GM23338 (cell line): ENCODE data around the gene OLA1. TPM values are rescaled to one million over a fixed set of nuclear protein-coding genes. Genes with fewer than 3 reads are reported as not detected.

Experiments
- ATAC-seq: fragments of 200-7000 bp; cut with Tn5 transposase; 3 replicates; pipeline ENCODE4 v1.9.1; 2020
- DNase-seq: peaks from one replicate; pipeline ENCODE4 v3.0.0-alpha.2; 2015; ENCODE audit warnings: low spot score
- H2AFZ ChIP-seq: fragments of 200-600 bp; sonication (generic); 2 replicates; pipeline ENCODE4 v1.8.0; 2016; ENCODE audit warnings: antibody characterized with exemption, mild to moderate bottlenecking, moderate library complexity
- H3F3A ChIP-seq: fragments of 200-600 bp; sonication (generic); replicated peaks from 2 replicates; pipeline ENCODE4 v1.8.0; 2017; ENCODE audit warnings: antibody characterized with exemption, mixed run types, low read depth
- H3K27ac ChIP-seq: fragments of 200-600 bp; sonication (generic); 2 replicates; pipeline ENCODE4 v1.6.1; 2016; ENCODE audit warnings: low read depth
- H3K27me3 ChIP-seq: fragments of 200-600 bp; sonication (generic); 2 replicates; pipeline ENCODE4 v1.8.0; 2016; ENCODE audit warnings: mild to moderate bottlenecking, mixed run types, moderate library complexity; ENCODE audit not compliant: insufficient read depth
- H3K36me3 ChIP-seq: fragments of 200-600 bp; sonication (generic); 2 replicates; pipeline ENCODE4 v1.8.0; 2016; ENCODE audit warnings: mild to moderate bottlenecking; ENCODE audit not compliant: insufficient read depth
- H3K4me1 ChIP-seq: fragments of 200-600 bp; sonication (generic); 2 replicates; pipeline ENCODE4 v1.8.0; 2016; ENCODE audit warnings: mild to moderate bottlenecking, moderate library complexity; ENCODE audit not compliant: insufficient read depth
- H3K4me2 ChIP-seq: fragments of 200-600 bp; sonication (generic); 2 replicates; pipeline ENCODE4 v1.7.1; 2017; ENCODE audit warnings: mixed run types
- H3K4me3 ChIP-seq: fragments of 200-600 bp; sonication (generic); 2 replicates; pipeline ENCODE4 v1.6.1; 2016; ENCODE audit warnings: mixed run types
- H3K79me2 ChIP-seq: fragments of 200-600 bp; sonication (generic); replicated peaks from 2 replicates; pipeline ENCODE4 v1.8.0; 2017; ENCODE audit warnings: mild to moderate bottlenecking; ENCODE audit not compliant: insufficient read depth
- H3K9me2 ChIP-seq: fragments of 200-600 bp; sonication (generic); 2 replicates; pipeline ENCODE4 v1.8.0; 2017; ENCODE audit not compliant: insufficient read depth
- H4K20me1 ChIP-seq: fragments of 200-600 bp; sonication (generic); replicated peaks from 2 replicates; pipeline ENCODE4 v1.8.0; 2017; ENCODE audit warnings: mild to moderate bottlenecking; ENCODE audit not compliant: insufficient read depth
- H3K27ac Mint-ChIP-seq: 2 replicates; pipeline ENCODE4 v1.8.0; 2020; ENCODE audit warnings: inconsistent platforms, mild to moderate bottlenecking, moderate library complexity, mixed read lengths
- H3K27me3 Mint-ChIP-seq: 3 replicates; pipeline ENCODE4 v1.8.0; 2022; ENCODE audit warnings: low read depth, mild to moderate bottlenecking, moderate library complexity, mixed read lengths, inconsistent platforms; ENCODE audit not compliant: insufficient read depth, poor library complexity
- H3K36me3 Mint-ChIP-seq: 3 replicates; pipeline ENCODE4 v1.8.0; 2021; ENCODE audit warnings: low read depth, mild to moderate bottlenecking, inconsistent platforms, moderate library complexity, mixed read lengths
- H3K4me1 Mint-ChIP-seq: 3 replicates; pipeline ENCODE4 v1.8.0; 2020; ENCODE audit warnings: mild to moderate bottlenecking, inconsistent platforms, mixed read lengths
- H3K4me3 Mint-ChIP-seq: 3 replicates; pipeline ENCODE4 v1.8.0; 2021; ENCODE audit warnings: moderate library complexity, mild to moderate bottlenecking, inconsistent platforms, mixed read lengths
- H3K9me3 Mint-ChIP-seq: 3 replicates; pipeline ENCODE4 v1.8.0; 2020; ENCODE audit warnings: moderate library complexity, mild to moderate bottlenecking, inconsistent platforms, mixed read lengths
- CREB1 ChIP-seq: fragments of 250-450 bp; sonication (Bioruptor Pico); IDR thresholded peaks from 2 replicates; pipeline ENCODE4 v1.5.0; 2020; ENCODE audit warnings: low read depth, mild to moderate bottlenecking, moderate library complexity
- CTCF ChIP-seq, 2 experiments: fragments of 200-600 bp in 1 of 2; sonication (generic) in 1 of 2; conservative IDR thresholded peaks; 2 replicates each; pipeline versions ENCODE4 v1.5.1 to v1.6.1; 2016 to 2017; ENCODE audit warnings: antibody characterized with exemption in 2 of 2, low read depth in 2 of 2, mild to moderate bottlenecking in 2 of 2, moderate library complexity in 1 of 2
- ETS1 ChIP-seq: IDR thresholded peaks from 2 replicates; pipeline ENCODE4 v1.6.1; 2016; ENCODE audit warnings: antibody characterized with exemption
- EZH2 ChIP-seq: fragments of 200-600 bp; sonication (generic); IDR thresholded peaks from one replicate; pipeline ENCODE4 v1.8.0; 2017; ENCODE audit warnings: antibody characterized with exemption, mild to moderate bottlenecking, low read depth; ENCODE audit not compliant: unreplicated experiment
- EZH2phosphoT487 ChIP-seq: fragments of 200-600 bp; sonication (generic); IDR thresholded peaks from one replicate; pipeline ENCODE4 v1.8.1; 2018; ENCODE audit warnings: antibody characterized with exemption; ENCODE audit not compliant: unreplicated experiment
- JUNB ChIP-seq: IDR thresholded peaks from one replicate; pipeline ENCODE4 v1.6.1; 2016; ENCODE audit warnings: antibody characterized with exemption; ENCODE audit not compliant: unreplicated experiment
- NANOG ChIP-seq: IDR thresholded peaks from 2 replicates; pipeline ENCODE4 v1.6.1; 2016; ENCODE audit warnings: antibody characterized with exemption, borderline replicate concordance
- POLR2AphosphoS5 ChIP-seq: IDR thresholded peaks from 2 replicates; pipeline ENCODE4 v1.6.1; 2016; ENCODE audit warnings: antibody characterized with exemption, low read depth
- REST ChIP-seq: IDR thresholded peaks from one replicate; pipeline ENCODE4 v1.6.1; 2018; ENCODE audit warnings: antibody characterized with exemption; ENCODE audit not compliant: unreplicated experiment
- STAT1 ChIP-seq: IDR thresholded peaks from one replicate; pipeline ENCODE4 v1.6.1; 2016; ENCODE audit warnings: antibody characterized with exemption; ENCODE audit not compliant: unreplicated experiment
- ZNF114 ChIP-seq: fragments of 250-450 bp; sonication (Bioruptor Pico); IDR thresholded peaks from 2 replicates; pipeline ENCODE4 v1.5.0; 2020; ENCODE audit warnings: mild to moderate bottlenecking, moderate library complexity
- ZNF331 ChIP-seq: fragments of 250-450 bp; sonication (Bioruptor Pico); IDR thresholded peaks from 2 replicates; pipeline ENCODE4 v1.5.0; 2020; ENCODE audit warnings: low read depth, mild to moderate bottlenecking, moderate library complexity
- ZNF462 ChIP-seq: fragments of 250-450 bp; sonication (Bioruptor Pico); IDR thresholded peaks from 2 replicates; pipeline ENCODE4 v1.5.0; 2020; ENCODE audit warnings: mild to moderate bottlenecking, moderate library complexity
- polyA plus RNA-seq: library from polyadenylated mRNA; unstranded; fragments of >200 nt; fragmentation: Nextera tagmentation; extraction: Ambion mirVana; gene quantifications from 2 replicates; pipeline ENCODE4 v1.2.1, GENCODE V29; 2016
- total RNA-seq: library from RNA; depleted of rRNA; stranded (reverse); fragments of >200 nt; shearing (Covaris generic); gene quantifications from 2 replicates; pipeline ENCODE4 v1.2.3, GENCODE V29; 2014

Gene OLA1
- total and polyA plus RNA-seq, 2 experiments from 2014 or later = 104 to 242 TPM

- no peak for TF ChIP-seq ZNF462 (CRISPR knock-in tag)
These were observed 3.3 kb downstream of the OLA1 start (continued) for GRCh38 chr2:174245065-174245464.

GRCh38 chr2:174243812-174244211, 4.5 kb downstream of the OLA1 start:
- Histone ChIP-seq H3K9me2 (no peaks in the 10 kb centered on the region), H3K27me3 (no peaks in the 10 kb centered on the region), H3K27ac (0 out of 2 replicates have a peak overlapping the region, but pooled peaks have one; percentile 21), H4K20me1 (peaks cover 38% of the 10 kb centered on the region), H3K79me2 (peaks cover 91% of the 10 kb centered on the region), H3K4me2 (no peak overlapping the region), H3K36me3 (peaks cover 7% of the 10 kb centered on the region; the same call in 1 of the 2 replicates), H2AFZ (no peak overlapping the region), H3K4me3 (no peak overlapping the region), H3F3A (0 out of 2 replicates have a peak, but pooled peaks cover 4% of the 10 kb centered on the region), H3K4me1 (peaks cover 12% of the 10 kb centered on the region; the same call in 1 of the 2 replicates)
- no peak overlapping the region for H3K4me3 Mint-ChIP-seq
- ATAC-seq (no peak), DNase-seq (no peak)
- no peaks in the 10 kb centered on the region for H3K9me3 Mint-ChIP-seq
- no peak overlapping the region for H3K27ac Mint-ChIP-seq
- H3K27me3 Mint-ChIP-seq = peaks cover 2% of the 10 kb centered on the region
- peaks cover 26% of the 10 kb centered on the region for H3K36me3 Mint-ChIP-seq
- peaks cover 14% of the 10 kb centered on the region for H3K4me1 Mint-ChIP-seq
- TF ChIP-seq ZNF114 (CRISPR knock-in tag) = no peak
- TF ChIP-seq STAT1 = no peak
- TF ChIP-seq JUNB = no peak
- TF ChIP-seq CTCF (conservative IDR thresholded peaks at IDR 0.05; ENCODE audit: low read depth in 2 of 2) = no peak
- TF ChIP-seq REST = no peak
- no peak for TF ChIP-seq ZNF331 (CRISPR knock-in tag)
- TF ChIP-seq ETS1 = no peak
- TF ChIP-seq EZH2phosphoT487 = no peak
- TF ChIP-seq EZH2 = no peak
- no peak for TF ChIP-seq POLR2AphosphoS5
- TF ChIP-seq NANOG = no peak
- no peak for TF ChIP-seq CREB1 (CRISPR knock-in tag)
